ENCODE measurements around the gene CACNA2D3.

CACNA2D3 gene

DNA sequence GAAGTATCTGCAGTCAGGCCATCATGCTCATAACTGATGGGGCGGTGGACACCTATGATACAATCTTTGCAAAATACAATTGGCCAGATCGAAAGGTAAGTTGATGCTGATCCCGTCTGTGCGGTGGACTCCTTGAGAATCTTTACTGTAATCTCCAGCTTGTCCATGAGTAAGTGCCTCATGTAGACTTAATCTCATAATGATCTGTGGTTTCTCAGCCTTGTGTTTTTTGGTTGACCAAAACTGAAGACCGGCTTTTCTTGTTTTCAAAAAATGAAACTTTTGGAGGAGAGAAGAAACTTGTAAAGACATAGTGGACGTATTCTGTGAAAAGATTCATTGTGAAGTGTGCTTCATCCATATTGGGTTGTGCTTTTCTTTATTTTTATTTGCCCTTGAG lies 519.8 kb downstream of the CACNA2D3 start:
- DNase-seq, result no peak

GRCh38 chr3:54647721-54648120 lies 525.4 kb downstream of the CACNA2D3 start:
- DNase-seq, result no peak

- DNase-seq, result no peak
Observed at GRCh38 chr3:54649551-54649950, 527.2 kb downstream of the CACNA2D3 start.

GRCh38 chr3:54653456-54654195 lies 531.3 kb downstream of the CACNA2D3 start:
- DNase-seq, result no peak

DNA sequence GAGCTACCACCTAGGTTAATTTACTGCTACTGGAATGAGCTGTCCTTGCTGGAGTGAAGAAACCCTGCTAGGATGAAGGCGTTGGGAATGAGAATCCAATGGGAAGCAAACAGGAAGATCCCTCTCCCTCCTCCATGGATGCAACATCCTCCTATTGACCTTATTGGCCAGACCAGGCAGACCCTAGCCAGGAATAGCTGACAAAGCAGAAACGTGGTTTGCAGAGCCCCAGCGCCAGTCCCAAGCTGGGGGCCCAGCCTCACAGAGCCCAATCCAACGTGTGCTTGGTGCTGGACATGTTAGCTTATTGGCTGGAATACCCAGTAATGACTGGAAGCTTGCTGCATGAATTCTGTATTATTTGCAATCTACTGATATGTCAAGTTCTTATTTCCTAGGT lies 532.4 kb downstream of the CACNA2D3 start:
- no peak for DNase-seq

DNA sequence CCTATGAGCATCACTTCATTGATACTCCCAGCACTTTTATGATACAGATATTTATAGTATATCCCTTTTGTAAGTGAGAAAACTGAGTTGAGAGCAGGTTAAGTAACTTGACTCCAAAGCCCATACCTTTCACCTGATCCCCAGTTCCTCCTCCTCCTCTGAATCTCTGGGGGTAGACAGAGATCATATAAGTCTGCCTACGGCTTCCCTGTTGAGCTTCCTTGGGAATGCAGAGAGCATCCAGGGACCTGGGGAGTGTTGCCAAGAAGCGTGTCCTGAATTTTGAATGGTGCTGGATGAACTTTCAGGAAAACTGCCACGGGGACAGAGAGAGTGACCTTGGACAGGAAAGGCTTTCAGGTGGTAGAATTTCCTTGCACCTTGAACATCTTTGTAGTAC lies 537.0 kb downstream of the CACNA2D3 start:
- no peak for DNase-seq

DNA sequence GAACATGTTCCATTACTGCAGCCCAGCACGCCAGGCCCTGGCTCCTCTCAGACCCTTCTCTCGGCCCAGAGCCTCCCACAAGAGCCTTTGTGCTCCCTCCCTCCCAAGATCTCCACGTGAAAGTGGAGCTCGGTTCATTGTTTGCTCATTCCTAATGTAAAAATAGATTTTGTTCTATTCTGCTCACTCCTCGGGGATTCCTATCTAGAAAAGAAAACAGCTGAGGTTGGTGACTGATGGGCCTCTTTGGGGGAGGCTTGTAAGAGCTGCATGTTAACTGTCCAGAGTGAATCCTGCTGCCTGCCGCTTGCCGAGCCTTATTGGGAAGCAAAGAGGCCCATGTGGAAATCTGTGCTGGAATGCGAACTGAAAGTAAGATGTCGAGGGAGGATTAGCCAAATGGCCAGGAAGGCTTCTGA lies 538.4 kb downstream of the CACNA2D3 start:
- no peak for DNase-seq

DNA sequence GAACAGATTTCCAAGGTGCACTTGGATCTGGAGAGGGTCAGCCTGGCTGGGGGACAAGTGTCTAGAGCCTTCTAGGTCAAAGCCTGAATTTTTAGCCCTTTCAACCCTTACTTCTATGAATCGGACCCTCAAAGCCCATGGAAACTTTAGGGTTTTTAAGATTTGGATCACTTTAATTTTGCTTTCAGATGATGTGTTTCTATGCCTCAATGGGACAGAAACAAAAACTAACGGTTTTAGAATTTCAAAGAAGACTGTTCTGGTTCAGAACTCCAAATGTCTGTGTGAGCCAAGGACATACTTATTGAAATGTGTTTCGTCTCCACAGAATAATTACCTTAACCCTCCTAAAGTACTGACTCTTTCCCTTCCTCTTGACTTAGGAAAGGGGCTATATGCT lies 538.8 kb downstream of the CACNA2D3 start:
- no peak for DNase-seq

DNA sequence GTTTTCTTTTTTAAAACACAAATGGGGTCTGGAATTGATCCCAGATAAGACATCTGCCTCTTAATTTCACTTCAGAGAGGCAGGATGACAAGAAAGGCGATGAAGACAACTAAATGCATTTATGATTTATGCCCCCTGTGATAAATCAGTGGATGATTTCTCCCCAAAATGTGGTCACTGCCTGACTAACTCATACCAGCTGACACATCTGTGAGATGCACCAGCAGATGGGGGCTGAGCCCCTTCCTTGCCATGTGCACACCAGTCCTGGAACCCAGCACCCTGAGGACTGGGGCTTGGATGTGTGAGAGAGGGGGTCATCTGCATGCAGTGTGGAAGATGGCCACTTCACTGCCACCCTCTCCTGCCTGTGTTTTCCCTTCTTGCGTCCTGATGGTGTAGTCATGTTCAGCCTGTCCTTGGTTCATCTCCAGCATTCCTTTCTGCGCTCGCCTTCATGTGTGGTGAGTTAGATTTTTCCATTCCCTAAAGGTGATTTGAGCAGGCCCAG lies 541.2 kb downstream of the CACNA2D3 start:
- no peak for DNase-seq

- DNase-seq, result no peak
Observed at GRCh38 chr3:54665016-54665600, 542.8 kb downstream of the CACNA2D3 start.

DNA sequence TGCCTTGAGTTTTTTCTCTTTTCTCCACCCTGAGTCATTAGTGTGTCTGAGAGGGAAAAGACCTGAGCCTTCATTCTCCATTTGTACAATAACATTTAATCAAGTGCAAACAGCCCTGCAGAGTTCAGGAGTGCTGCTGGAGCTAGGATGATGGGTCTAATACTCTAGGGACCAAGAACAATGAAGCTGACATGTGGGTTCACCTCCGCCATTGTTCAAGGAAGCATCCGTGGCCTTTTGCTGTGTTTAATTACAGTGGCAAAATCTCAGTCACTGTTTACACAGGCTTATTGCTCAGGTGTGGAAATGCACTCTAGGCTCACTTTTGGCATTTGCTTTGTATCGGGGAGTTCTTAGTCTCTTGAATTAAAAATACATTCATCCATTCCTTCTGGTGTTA lies 545.9 kb downstream of the CACNA2D3 start:
- DNase-seq, result no peak

DNA sequence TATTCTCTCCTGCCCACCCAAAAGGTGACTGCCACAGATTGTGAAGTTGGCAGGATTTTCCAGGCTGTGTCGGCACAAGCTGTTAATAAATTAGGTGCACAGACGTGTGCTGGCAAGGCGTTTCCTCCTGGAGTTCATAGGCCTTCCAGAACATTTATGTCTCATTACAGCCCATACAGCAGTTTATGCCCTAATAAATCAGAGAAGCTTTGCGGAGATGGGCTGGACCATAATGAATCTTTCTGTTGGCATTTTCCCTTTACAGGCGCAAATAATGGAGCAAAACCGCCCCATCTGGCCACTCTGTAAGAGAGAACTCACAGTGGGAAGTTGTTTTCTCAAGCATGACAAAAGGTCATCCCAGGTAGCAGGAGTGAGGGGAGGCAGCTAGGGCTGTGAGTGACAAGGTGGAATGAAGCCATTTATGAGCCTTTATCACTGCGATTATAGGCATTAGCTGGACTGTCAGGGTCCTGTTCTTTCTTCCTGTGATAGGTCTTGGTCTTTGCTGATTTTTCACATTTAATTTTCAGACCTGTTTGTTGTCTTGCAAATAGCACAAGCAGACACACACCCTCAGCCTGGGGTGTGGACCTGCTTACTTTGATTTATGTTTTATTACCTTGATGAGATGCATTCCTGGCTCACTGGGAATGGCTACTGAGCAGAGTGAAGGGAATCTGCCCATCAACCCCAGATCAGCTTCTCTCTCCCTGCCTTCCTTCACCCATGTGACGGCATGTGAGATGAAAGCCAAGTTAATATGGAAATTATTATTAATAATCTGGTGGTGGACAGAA lies 548.0 kb downstream of the CACNA2D3 start:
- DNase-seq, result no peak

DNA sequence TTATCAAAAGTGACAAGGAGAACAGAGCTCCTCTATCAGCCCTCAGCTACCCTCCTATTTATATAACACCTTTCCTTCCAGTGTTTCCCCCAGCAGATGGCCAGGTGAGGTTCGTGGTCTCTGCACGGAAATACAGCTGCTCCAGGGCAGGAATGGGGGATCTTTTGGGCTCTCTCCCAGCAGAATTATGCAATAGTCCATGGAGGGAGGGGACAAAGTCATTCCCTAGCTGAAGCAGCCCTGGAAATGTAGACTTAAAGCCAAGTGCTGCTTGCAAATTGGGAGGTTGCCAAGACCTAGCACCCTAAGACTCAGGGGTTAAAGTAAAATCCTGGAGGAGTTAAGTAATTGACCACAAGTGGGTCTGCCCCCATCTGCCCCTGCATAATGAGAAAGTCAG lies 549.2 kb downstream of the CACNA2D3 start:
- no peak for DNase-seq

DNA sequence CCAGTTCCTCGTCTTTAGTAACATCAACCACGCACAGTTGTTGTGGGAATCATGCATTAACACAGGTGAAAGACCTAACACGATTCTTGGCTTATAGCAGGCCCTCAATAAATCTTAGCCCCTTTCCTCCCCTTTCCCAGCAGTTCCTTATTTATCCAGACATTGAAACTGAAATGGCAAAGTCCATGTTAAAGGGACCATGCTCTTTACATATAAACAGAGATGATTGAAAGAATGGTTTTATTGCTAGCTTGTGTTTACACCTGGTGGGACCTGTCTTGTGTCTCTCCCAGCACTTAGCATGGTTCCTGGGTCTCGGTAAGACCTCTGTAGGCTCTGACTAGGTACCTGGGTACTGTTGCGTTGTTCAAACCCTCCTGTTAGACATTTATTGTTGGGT lies 553.7 kb downstream of the CACNA2D3 start:
- DNase-seq, result no peak

GRCh38 chr3:54681706-54682105 lies 559.4 kb downstream of the CACNA2D3 start:
- DNase-seq, result no peak

GRCh38 chr3:54685213-54685612 lies 562.9 kb downstream of the CACNA2D3 start:
- no peak for DNase-seq

- no peak for DNase-seq
Observed at GRCh38 chr3:54691289-54691771, 569.0 kb downstream of the CACNA2D3 start.

- DNase-seq, result no peak
Observed at GRCh38 chr3:54696313-54696712, 574.0 kb downstream of the CACNA2D3 start.

- DNase-seq, result no peak
Observed at GRCh38 chr3:54698054-54698453, 575.7 kb downstream of the CACNA2D3 start.

- no peak for DNase-seq
Observed at GRCh38 chr3:54703923-54704322, 581.6 kb downstream of the CACNA2D3 start.

DNA sequence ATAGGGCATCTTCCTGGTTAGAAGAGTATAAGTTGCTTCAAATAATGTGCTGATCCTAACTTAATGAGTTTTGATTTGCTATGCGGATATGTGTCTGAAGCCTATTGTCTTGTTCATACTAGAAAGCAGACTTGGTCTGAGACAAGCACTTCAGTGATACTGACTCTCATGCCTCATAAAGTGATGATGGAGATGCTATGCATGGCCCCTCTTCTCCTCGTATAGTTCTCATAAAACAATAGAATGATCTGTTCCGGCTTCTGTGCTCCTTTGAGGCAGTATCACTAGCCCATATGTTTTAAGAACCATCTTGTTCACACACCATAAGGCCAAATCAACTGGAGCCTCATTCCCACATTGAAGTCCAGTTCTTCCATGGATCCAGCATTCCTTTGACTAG lies 583.4 kb downstream of the CACNA2D3 start:
- no peak for DNase-seq

DNA sequence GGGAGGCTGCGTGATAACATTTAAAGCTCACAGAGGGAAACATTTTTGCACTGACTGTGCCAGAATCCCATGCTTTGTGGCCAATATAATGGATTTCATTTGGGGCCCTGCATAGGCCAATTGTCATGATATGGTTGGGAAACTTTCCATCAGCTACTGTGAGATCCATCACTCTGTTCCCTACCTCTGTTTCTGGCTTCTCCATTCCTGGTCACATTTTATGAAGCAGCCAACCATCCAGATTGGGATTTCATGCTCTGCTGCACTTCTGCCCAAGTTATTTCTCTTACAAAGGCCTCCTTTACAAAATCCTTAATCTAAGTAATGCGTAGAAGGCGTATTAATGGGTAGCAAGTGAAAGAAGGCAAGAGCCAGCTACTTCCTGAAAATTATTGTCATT lies 584.4 kb downstream of the CACNA2D3 start:
- DNase-seq, result no peak

DNA sequence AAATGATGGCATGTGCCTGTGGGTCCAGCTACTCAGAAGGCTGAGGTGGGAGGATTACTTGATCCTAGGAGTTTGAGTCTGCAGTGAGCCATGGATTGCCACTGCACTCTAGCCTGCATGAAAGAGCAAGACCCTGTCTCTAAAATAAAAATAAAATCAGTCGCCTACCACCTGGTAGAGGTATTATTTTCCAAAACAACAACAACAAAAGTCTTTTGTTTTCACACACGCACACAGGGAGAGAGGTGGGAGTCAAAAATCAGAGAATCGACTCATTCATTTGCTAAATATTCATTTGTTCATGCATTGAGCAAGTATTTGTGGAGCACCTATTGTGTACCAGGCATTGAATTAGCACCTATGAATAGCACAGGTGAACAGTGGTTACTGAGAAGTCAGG lies 587.4 kb downstream of the CACNA2D3 start:
- no peak for DNase-seq

DNA sequence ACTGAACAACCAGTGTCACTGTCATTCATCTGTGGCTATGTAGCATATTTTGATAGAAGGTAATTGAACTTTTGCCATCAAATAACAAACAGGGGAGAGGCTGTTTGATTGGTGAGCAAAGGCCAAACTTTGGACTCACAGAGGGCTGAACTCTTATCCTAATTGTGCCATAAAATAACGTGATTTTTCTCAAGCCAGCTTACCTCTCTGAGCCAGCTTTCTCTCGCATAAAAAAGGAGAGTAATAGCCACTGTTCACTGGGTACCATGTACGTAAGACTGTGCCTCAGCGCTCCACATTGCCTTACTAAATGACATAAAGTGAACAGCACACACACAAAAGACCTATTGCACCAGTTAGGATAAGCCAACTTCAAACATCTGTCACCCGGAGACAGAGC lies 588.6 kb downstream of the CACNA2D3 start:
- no peak for DNase-seq
